Lower lobe of right lung (tissue), 2 donors: ENCODE data around the gene PSPH. TPM values are rescaled to one million over a fixed set of nuclear protein-coding genes. Genes with fewer than 3 reads are reported as not detected.
"Not testable (repeated sequence)": the region's sequence is repeated elsewhere in the genome, so short reads cannot be mapped to it uniquely, and the experiment has no call there.

Experiments used
- ATAC-seq, 2 donors: fragments of 200-7000 bp; cut with Tn5 transposase; one replicate each; pipeline ENCODE4 v1.9.1; 2020 to 2022; ENCODE audit warnings: mild to moderate bottlenecking in 2 of 2, moderate library complexity in 2 of 2
- DNase-seq: peaks from one replicate; pipeline ENCODE4 v3.0.0-alpha.2; 2020
- H3K27ac ChIP-seq: fragments of 200-600 bp; one replicate; pipeline ENCODE4 v1.8.0; 2022
- H3K27me3 ChIP-seq: fragments of 200-600 bp; one replicate; pipeline ENCODE4 v1.8.0; 2022; ENCODE audit warnings: low read depth
- H3K36me3 ChIP-seq: fragments of 200-600 bp; one replicate; pipeline ENCODE4 v1.8.0; 2022; ENCODE audit warnings: mild to moderate bottlenecking
- H3K4me1 ChIP-seq: fragments of 200-600 bp; one replicate; pipeline ENCODE4 v1.8.0; 2022
- H3K4me3 ChIP-seq: fragments of 200-600 bp; one replicate; pipeline ENCODE4 v1.8.0; 2022; ENCODE audit warnings: mild to moderate bottlenecking
- H3K9me3 ChIP-seq: fragments of 200-600 bp; one replicate; pipeline ENCODE4 v1.8.0; 2022
- CTCF ChIP-seq: fragments of 200-600 bp; IDR thresholded peaks from one replicate; pipeline ENCODE4 v1.8.0; 2022; ENCODE audit warnings: antibody characterized with exemption, mild to moderate bottlenecking
- intact Hi-C: fragments of 100-400 bp; cut with DNase I; formaldehyde crosslinking; loops from one replicate; pipeline ENCODE4 v1.11.0; 2022
- total RNA-seq: library from RNA; stranded (reverse); fragmentation: NEBNext Ultra II Directional; extraction: Animal tissue kit (Norgen Biotek cat#: 25700); gene quantifications from one replicate; pipeline ENCODE4 v1.2.1, GENCODE V29; 2021
- donor health status: DM: no; HTN: yes; CAD: no; lungs with severe emphysema.

PSPH gene
- total RNA-seq, 1 donor from 2014 or later = 11.8 TPM

- ATAC-seq = peak; percentile 57 to 68
- peak overlapping the region; percentile 56 for H3K27ac ChIP-seq
- H3K9me3 ChIP-seq = no peaks in the 10 kb centered on the region
- no peaks in the 10 kb centered on the region for H3K27me3 ChIP-seq
- intact Hi-C loops = loop anchor here (10.0 kb wide), 1 partner anchor 75 kb away; no protein-coding TSS in a partner anchor
- peak; percentile 53 for TF ChIP-seq CTCF
- peaks cover 34% of the 10 kb centered on the region for H3K36me3 ChIP-seq
- H3K4me1 ChIP-seq = peaks cover 18% of the 10 kb centered on the region
- peak; percentile 65 for DNase-seq
- no peak overlapping the region for H3K4me3 ChIP-seq
These were observed 28.4 kb upstream of the PSPH start for GRCh38 chr7:56079450-56080185.

- ATAC-seq (no peak), DNase-seq (no peak)
- no peak for TF ChIP-seq CTCF
- intact Hi-C loops = loop anchor here (10.0 kb wide), 1 partner anchor 73 kb away; no protein-coding TSS in a partner anchor
- Histone ChIP-seq H3K4me3 (no peak overlapping the region), H3K27ac (no peak overlapping the region), H3K27me3 (no peaks in the 10 kb centered on the region), H3K4me1 (peaks cover 18% of the 10 kb centered on the region), H3K9me3 (no peaks in the 10 kb centered on the region), H3K36me3 (peaks cover 40% of the 10 kb centered on the region)
These were observed 27.0 kb upstream of the PSPH start for GRCh38 chr7:56078196-56078595.

- H3K27ac ChIP-seq = no peak overlapping the region
- H3K4me3 ChIP-seq = no peak overlapping the region
- TF ChIP-seq CTCF = no peak
- no peak for DNase-seq
- ATAC-seq = no peak
- H3K4me1 ChIP-seq = peaks cover 18% of the 10 kb centered on the region
- peaks cover 45% of the 10 kb centered on the region for H3K36me3 ChIP-seq
- H3K9me3 ChIP-seq = no peaks in the 10 kb centered on the region
- H3K27me3 ChIP-seq = no peaks in the 10 kb centered on the region
- intact Hi-C loops = loop anchor here (10.0 kb wide), 1 partner anchor 73 kb away; no protein-coding TSS in a partner anchor
These were observed 26.4 kb upstream of the PSPH start for GRCh38 chr7:56077681-56078080.

- intact Hi-C loops = loop anchor here (10.0 kb wide), 1 partner anchor 70 kb away; no protein-coding TSS in a partner anchor
- ATAC-seq (peak; percentile 97), DNase-seq (peak; percentile 91)
- Histone ChIP-seq H3K27ac (no peak overlapping the region), H3K4me3 (no peak overlapping the region), H3K27me3 (no peaks in the 10 kb centered on the region), H3K9me3 (no peaks in the 10 kb centered on the region), H3K36me3 (peaks cover 72% of the 10 kb centered on the region), H3K4me1 (peaks cover 5% of the 10 kb centered on the region)
- peak; percentile 94 for TF ChIP-seq CTCF
These were observed 23.1 kb upstream of the PSPH start for GRCh38 chr7:56074371-56074791.

- H3K27ac ChIP-seq, DNase-seq, ATAC-seq, H3K27me3 ChIP-seq, intact Hi-C loops, H3K9me3 ChIP-seq, H3K4me3 ChIP-seq: not testable (repeated sequence)
- Histone ChIP-seq H3K36me3 (peaks cover 55% of the 10 kb centered on the region), H3K4me1 (peaks cover 17% of the 10 kb centered on the region)
These were observed 15.1 kb upstream of the PSPH start for GRCh38 chr7:56066376-56066775.
